Suprapubic skin (tissue), 3 donors: ENCODE results near the gene CFAP77.

Experiments
- EP300 ChIP-seq: sonication (generic); formaldehyde crosslinking; IDR thresholded peaks from one replicate; pipeline ENCODE4 v1.6.1; 2017; ENCODE audit warnings: antibody characterized with exemption
- POLR2A ChIP-seq, 2 donors: fragments of 450-650 bp; IDR thresholded peaks; one replicate each; pipeline ENCODE4 v1.6.1; 2017; ENCODE audit warnings: antibody characterized with exemption in 2 of 2, mild to moderate bottlenecking in 2 of 2, moderate library complexity in 2 of 2
- TF ChIP-seq, protein P1 (sequence below), 2 donors: fragments of 200-600 bp in 1 of 2; fragments of 450-650 bp in 1 of 2; sonication (generic) in 1 of 2; IDR thresholded peaks; one replicate each; pipeline ENCODE4 v1.5.1; 2016 to 2019; ENCODE audit warnings: antibody characterized with exemption in 2 of 2, mild to moderate bottlenecking in 1 of 2, moderate library complexity in 1 of 2

DNA sequence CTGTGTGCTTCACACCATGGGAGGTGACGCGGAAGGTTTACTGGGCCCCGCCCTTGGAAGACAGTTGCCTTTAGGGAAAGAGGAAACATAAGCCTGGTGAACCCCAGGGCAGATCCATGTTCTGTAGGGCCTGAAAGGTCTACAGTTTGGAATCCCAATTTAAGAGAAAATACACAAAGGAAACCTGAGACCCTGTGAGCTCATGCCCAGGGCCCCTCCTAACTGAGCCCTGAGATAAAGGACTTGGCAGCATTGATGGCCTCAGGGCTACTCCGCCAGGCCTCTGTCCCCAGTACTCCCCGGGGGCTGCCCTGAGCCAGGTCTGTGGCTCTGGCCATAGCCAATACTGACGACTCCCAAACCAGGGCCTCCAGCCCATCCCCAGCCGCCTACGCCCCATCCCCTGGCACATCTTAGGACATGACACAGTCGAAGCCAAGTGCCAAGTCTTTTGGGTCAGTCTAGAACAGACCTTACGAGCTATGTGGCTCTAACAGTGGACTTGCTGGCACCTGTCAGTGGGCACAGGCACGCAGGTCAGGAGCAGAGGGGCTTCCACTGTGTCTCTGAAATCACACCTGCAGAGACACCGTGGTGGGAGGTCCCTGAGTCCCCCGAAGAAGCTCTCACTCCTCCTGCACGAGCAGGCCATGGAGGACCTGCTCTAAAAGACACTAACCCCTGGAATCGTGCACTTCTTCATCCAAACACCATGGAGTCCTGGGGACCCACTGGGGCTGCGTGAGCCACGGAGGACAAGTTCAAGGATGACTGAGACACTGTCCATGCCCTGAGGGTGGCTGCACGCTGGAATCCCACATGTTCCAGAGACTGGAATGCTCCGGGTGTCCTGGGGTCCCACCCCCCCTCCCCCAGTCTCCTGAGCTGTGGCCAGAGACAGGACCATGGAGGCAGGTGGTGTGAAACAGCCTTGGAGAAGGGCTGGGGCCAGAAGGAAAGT is 132.1 kb downstream of the CFAP77 start:
- TF ChIP-seq POLR2A (IDR thresholded peaks at IDR 0.05) (no peak), EP300 (no peak)
- TF ChIP-seq, protein P1, sequence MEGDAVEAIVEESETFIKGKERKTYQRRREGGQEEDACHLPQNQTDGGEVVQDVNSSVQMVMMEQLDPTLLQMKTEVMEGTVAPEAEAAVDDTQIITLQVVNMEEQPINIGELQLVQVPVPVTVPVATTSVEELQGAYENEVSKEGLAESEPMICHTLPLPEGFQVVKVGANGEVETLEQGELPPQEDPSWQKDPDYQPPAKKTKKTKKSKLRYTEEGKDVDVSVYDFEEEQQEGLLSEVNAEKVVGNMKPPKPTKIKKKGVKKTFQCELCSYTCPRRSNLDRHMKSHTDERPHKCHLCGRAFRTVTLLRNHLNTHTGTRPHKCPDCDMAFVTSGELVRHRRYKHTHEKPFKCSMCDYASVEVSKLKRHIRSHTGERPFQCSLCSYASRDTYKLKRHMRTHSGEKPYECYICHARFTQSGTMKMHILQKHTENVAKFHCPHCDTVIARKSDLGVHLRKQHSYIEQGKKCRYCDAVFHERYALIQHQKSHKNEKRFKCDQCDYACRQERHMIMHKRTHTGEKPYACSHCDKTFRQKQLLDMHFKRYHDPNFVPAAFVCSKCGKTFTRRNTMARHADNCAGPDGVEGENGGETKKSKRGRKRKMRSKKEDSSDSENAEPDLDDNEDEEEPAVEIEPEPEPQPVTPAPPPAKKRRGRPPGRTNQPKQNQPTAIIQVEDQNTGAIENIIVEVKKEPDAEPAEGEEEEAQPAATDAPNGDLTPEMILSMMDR (IDR thresholded peaks at IDR 0.05), result no peak
